Cardiac septum (tissue), 1 donor: ENCODE results near the gene HELLS. TPM values are rescaled to one million over a fixed set of nuclear protein-coding genes. Genes with fewer than 3 reads are reported as not detected.

ENCODE experiments used
- total RNA-seq: library from RNA; stranded (reverse); fragmentation: NEBNext Ultra II Directional; extraction: Animal tissue kit (Norgen Biotek cat#: 25700); gene quantifications from one replicate; pipeline ENCODE4 v1.2.1, GENCODE V29; 2021
- donor health status: DM: no; HTN: no; CAD: no.

Gene HELLS
- total RNA-seq, 1 donor from 2014 or later = 0.86 TPM

Other genes with a start within 250 kb of the HELLS start
- gene NOC3L, start 182.8 kb upstream of the HELLS start, total RNA-seq = 8.9 TPM
- gene TBC1D12, start 143.2 kb upstream of the HELLS start, total RNA-seq = 6.3 TPM
- not detected for gene CYP2C18, start 137.9 kb downstream of the HELLS start, total RNA-seq
- gene CYP2C19, start 216.9 kb downstream of the HELLS start, total RNA-seq = not detected